ENCODE measurements around the gene GTPBP3. TPM values are rescaled to one million over a fixed set of nuclear protein-coding genes. Genes with fewer than 3 reads are reported as not detected.

The GTPBP3 gene
- total and polyA plus RNA-seq, 9 of the 15 experiments (the other 6 are each of a cell fraction or from before 2014, with no cell fraction given) = 4.9 to 124 (median 22.6) TPM

GRCh38 chr19:17379221-17379631 is 41.9 kb downstream of the GTPBP3 start:
- Histone ChIP-seq H3K36me3 (ENCODE audit: control insufficient read depth, insufficient read depth, low read length) (no peaks in the 10 kb centered on the region), H3K4me3 (no peak overlapping the region), H4K20me1 (replicated peaks; ENCODE audit: control insufficient read depth, insufficient read depth, low read length) (no peaks in the 10 kb centered on the region), H3K79me2 (ENCODE audit: control insufficient read depth, insufficient read depth, low read length) (no peaks in the 10 kb centered on the region), H2AFZ (ENCODE audit: low read depth, low read length) (no peak overlapping the region), H3K9me1 (ENCODE audit: control insufficient read depth, insufficient read depth, low read length) (no peaks in the 10 kb centered on the region), H3K4me2 (ENCODE audit: insufficient read depth, low read length) (no peak overlapping the region), H3K9ac (ENCODE audit: insufficient read depth in 1 of 2, low read depth in 2 of 2, low read length in 2 of 2) (no peak overlapping the region), H3K9me3 (replicated peaks; ENCODE audit: control insufficient read depth, insufficient read depth, low read depth, low read length) (peaks cover 3% of the 10 kb centered on the region; the same call in 1 of the 2 replicates), H3K4me1 (replicated peaks in 1 of 2; ENCODE audit: control insufficient read depth in 2 of 2, insufficient read depth in 2 of 2, low read length in 2 of 2) (peaks cover 15 to 18% of the 10 kb centered on the region in 2 experiments; a peak in 4 of 5 replicates), H3K27ac (ENCODE audit: extremely low read depth, low read depth, low read length) (no peak overlapping the region), H3K27me3 (ENCODE audit: control insufficient read depth in 2 of 2, insufficient read depth in 2 of 2, low read length in 2 of 2) (no peaks in the 10 kb centered on the region)
- ChIA-PET CTCF (ENCODE audit: low intra/inter-chr PET ratio) (no interaction called here), POLR2A (interaction anchor here (1.4 kb wide), 1 partner anchor 26 kb away, joined by 6 read pairs; no protein-coding TSS in a partner anchor)
- no peak for FAIRE-seq
- 31% methylated on average over 12 of the region's 14 CpGs for WGBS (ENCODE audit: insufficient coverage, low coverage, missing lambda C conversion rate)
- BruUV-seq (replicated peaks) = no TSS peak
- DNase-seq (ENCODE audit: extremely low read depth in 1 of 4, low spot score in 3 of 4) = peak in 2 of 4 experiments; percentile 7 to 9
- in situ Hi-C loops (cut with MboI) = no loop called here
- TF ChIP-seq, protein P1, sequence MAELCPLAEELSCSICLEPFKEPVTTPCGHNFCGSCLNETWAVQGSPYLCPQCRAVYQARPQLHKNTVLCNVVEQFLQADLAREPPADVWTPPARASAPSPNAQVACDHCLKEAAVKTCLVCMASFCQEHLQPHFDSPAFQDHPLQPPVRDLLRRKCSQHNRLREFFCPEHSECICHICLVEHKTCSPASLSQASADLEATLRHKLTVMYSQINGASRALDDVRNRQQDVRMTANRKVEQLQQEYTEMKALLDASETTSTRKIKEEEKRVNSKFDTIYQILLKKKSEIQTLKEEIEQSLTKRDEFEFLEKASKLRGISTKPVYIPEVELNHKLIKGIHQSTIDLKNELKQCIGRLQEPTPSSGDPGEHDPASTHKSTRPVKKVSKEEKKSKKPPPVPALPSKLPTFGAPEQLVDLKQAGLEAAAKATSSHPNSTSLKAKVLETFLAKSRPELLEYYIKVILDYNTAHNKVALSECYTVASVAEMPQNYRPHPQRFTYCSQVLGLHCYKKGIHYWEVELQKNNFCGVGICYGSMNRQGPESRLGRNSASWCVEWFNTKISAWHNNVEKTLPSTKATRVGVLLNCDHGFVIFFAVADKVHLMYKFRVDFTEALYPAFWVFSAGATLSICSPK (IDR thresholded peaks at IDR 0.05; ENCODE audit: borderline replicate concordance) = peak; percentile 95; the same call in 1 of the 2 replicates
- TF ChIP-seq NR2C2 (CRISPR knock-in tag; IDR thresholded peaks at IDR 0.05) = peak; percentile 75; the same call in 1 of the 2 replicates
- peak; percentile 65 for TF ChIP-seq NR2C2 (tag; IDR thresholded peaks at IDR 0.05)
- TF ChIP-seq ZBTB7A (IDR thresholded peaks at IDR 0.05; ENCODE audit: borderline replicate concordance, control insufficient read depth, low read depth, low read length) = peak; percentile 65
- TF ChIP-seq NR2C1 (IDR thresholded peaks at IDR 0.05) = peak; percentile 81
- TF ChIP-seq NR2C1 (tag; IDR thresholded peaks at IDR 0.05) = peak; percentile 74
- TF ChIP-seq NFXL1 (CRISPR knock-in tag; IDR thresholded peaks at IDR 0.05) = no peak
- no peak for TF ChIP-seq NRF1 (conservative IDR thresholded peaks at IDR 0.05 in 1 of 2, IDR thresholded peaks at IDR 0.05 in 1 of 2)
- ATAC-seq = no peak
- intact Hi-C loops (cut with micrococcal nuclease) = no loop called here
